K562 (cell line): ENCODE data around the gene CEP68. TPM values are rescaled to one million over a fixed set of nuclear protein-coding genes. Genes with fewer than 3 reads are reported as not detected.

ENCODE experiments used
- CLOCK ChIP-seq: fragments of 250-450 bp; sonication (Bioruptor Pico); IDR thresholded peaks from 2 replicates; pipeline ENCODE4 v1.4.0; 2020; ENCODE audit warnings: mild to moderate bottlenecking, moderate library complexity, borderline replicate concordance
- CREM ChIP-seq: IDR thresholded peaks from 2 replicates; pipeline ENCODE4 v1.6.1; 2014; ENCODE audit warnings: antibody characterized with exemption, low read depth
- CXXC5 ChIP-seq: fragments of 250-450 bp; sonication (Bioruptor Pico); IDR thresholded peaks from 2 replicates; pipeline ENCODE4 v1.8.0; 2022; ENCODE audit warnings: inconsistent platforms, mild to moderate bottlenecking, moderate library complexity
- MAX ChIP-seq: sonication (generic); formaldehyde crosslinking; IDR thresholded peaks from 2 replicates; pipeline ENCODE4 v1.9.0; 2022; ENCODE audit warnings: mild to moderate bottlenecking, missing genetic modification reagents
- MGA ChIP-seq: fragments of 450-650 bp; IDR thresholded peaks from 2 replicates; pipeline ENCODE4 v1.6.1; 2016; ENCODE audit warnings: mild to moderate bottlenecking, moderate library complexity
- MTA1 ChIP-seq: fragments of 450-650 bp; IDR thresholded peaks from 2 replicates; pipeline ENCODE4 v1.6.1; 2017; ENCODE audit warnings: borderline replicate concordance
- SRSF3 ChIP-seq: fragments of 200-400 bp; formaldehyde crosslinking; IDR thresholded peaks from 2 replicates; pipeline ENCODE4 v1.6.1; 2016; ENCODE audit warnings: mild to moderate bottlenecking, low read length, moderate library complexity; ENCODE audit not compliant: insufficient read depth
- TBL1XR1 ChIP-seq, 2 experiments: IDR thresholded peaks; 2 replicates each; pipeline ENCODE4 v1.6.1; 2012; ENCODE audit warnings: improper control_type of control experiment in 2 of 2, low read length in 2 of 2, mild to moderate bottlenecking in 1 of 2
- XRCC5 ChIP-seq: fragments of 200-400 bp; formaldehyde crosslinking; IDR thresholded peaks from 2 replicates; pipeline ENCODE4 v1.6.1; 2017; ENCODE audit warnings: low read depth, mild to moderate bottlenecking, low read length
- ZBTB1 ChIP-seq: sonication (generic); formaldehyde crosslinking; IDR thresholded peaks from 2 replicates; pipeline ENCODE4 v1.8.1; 2023; ENCODE audit warnings: missing genetic modification reagents, low read depth, mild to moderate bottlenecking, borderline replicate concordance
- ZBTB33 ChIP-seq: sonication (generic); formaldehyde crosslinking; IDR thresholded peaks from 2 replicates; pipeline ENCODE4 v1.8.1; 2023; ENCODE audit warnings: mild to moderate bottlenecking, missing genetic modification reagents
- polyA plus RNA-seq, 8 experiments: library from polyadenylated mRNA; depleted of rRNA in 4 of 8; stranded (reverse) in 5 of 8; unstranded in 3 of 8; fragments of >200 nt; fragmentation: Nextera tagmentation in 2 of 8; fragmentation: Illumina TruSeq in 1 of 8; extraction: Ambion mirVana in 2 of 8; extraction: Trizol in 1 of 8; gene quantifications; 2 replicates each; pipeline versions ENCODE4 v1.2.1 to v1.2.3, GENCODE V29; 2011 to 2014; ENCODE audit warnings: inconsistent platforms in 1 of 8, missing spikeins in 1 of 8
- total RNA-seq, 7 experiments: library from RNA; depleted of rRNA in 6 of 7; stranded (reverse); fragments of >200 nt in 6 of 7; fragmentation: Illumina TruSeq in 2 of 7; extraction: Trizol in 2 of 7; gene quantifications; 2 replicates each; pipeline versions ENCODE4 v1.2.1 to v1.2.3, GENCODE V29; 2011 to 2021; ENCODE audit warnings: low replicate concordance in 1 of 7

The CEP68 gene
- total and polyA plus RNA-seq, 9 of the 15 experiments (the other 6 are each of a cell fraction or from before 2014, with no cell fraction given) = 1.4 to 8.5 (median 5.2) TPM

GRCh38 chr2:65023742-65024141, 32.5 kb upstream of the CEP68 start (continued):
- TF ChIP-seq MGA (0 out of 2 replicates have a peak, but pooled peaks have one; percentile 28), SRSF3 (no peak), ZBTB1 (CRISPR knock-in tag) (no peak), CXXC5 (peak; percentile 32; the same call in 1 of the 2 replicates), CREM (no peak), ZBTB33 (0 out of 2 replicates have a peak, but pooled peaks have one; percentile 48), MTA1 (no peak), MAX (CRISPR knock-in tag) (no peak), CLOCK (no peak), XRCC5 (no peak), TBL1XR1 (IDR thresholded peaks at IDR 0.05; ENCODE audit: low read length in 2 of 2) (no peak)
